ENCODE measurements around the gene CTNND1.
"Not testable (repeated sequence)": the region's sequence is repeated elsewhere in the genome, so short reads cannot be mapped to it uniquely, and the experiment has no call there.

CTNND1 gene, protein sequence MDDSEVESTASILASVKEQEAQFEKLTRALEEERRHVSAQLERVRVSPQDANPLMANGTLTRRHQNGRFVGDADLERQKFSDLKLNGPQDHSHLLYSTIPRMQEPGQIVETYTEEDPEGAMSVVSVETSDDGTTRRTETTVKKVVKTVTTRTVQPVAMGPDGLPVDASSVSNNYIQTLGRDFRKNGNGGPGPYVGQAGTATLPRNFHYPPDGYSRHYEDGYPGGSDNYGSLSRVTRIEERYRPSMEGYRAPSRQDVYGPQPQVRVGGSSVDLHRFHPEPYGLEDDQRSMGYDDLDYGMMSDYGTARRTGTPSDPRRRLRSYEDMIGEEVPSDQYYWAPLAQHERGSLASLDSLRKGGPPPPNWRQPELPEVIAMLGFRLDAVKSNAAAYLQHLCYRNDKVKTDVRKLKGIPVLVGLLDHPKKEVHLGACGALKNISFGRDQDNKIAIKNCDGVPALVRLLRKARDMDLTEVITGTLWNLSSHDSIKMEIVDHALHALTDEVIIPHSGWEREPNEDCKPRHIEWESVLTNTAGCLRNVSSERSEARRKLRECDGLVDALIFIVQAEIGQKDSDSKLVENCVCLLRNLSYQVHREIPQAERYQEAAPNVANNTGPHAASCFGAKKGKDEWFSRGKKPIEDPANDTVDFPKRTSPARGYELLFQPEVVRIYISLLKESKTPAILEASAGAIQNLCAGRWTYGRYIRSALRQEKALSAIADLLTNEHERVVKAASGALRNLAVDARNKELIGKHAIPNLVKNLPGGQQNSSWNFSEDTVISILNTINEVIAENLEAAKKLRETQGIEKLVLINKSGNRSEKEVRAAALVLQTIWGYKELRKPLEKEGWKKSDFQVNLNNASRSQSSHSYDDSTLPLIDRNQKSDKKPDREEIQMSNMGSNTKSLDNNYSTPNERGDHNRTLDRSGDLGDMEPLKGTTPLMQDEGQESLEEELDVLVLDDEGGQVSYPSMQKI

DNA sequence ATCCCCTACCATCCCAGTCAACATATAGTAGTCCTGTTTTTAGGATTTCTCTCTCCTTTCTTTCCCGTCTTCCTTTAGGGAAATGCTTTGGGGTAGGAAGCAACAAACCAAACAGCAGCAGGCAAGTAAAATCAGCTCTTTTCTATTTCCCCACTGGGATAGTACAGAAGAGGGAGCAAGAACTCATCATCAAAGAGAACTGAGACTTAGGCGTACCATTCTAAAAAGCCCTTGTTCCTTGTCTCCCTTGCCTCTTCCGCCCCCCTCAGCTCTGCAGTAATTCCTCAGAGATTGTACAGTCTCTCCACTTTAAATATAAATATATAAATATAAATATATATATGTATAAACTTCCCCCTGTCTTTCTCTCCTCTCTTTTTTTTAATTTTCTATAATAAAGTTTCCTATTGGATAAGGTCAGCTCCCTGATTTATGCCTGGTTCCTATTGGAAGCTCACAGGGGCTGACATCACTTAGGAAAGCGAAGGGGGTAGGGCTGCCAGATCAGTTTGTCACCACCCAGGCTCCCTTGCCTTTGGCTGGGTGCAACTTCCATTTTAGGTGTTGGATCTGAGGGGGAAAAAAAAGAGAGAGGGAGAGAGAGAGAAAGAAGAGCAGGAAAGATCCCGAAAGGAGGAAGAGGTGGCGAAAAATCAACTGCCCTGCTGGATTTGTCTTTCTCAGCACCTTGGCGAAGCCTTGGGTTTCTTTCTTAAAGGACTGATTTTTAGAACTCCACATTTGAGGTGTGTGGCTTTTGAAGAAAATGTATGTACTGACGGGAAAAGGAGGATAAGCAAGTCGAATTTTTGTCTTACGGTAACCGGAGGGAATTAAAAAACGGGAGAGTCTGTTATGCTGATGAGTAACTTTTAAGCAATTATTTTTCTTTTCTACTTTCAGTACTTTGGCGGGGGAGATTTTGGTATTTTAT is at the start of gene CTNND1:
CTNND1 (plus strand) TSS at position 502 of the 934 bp plus-strand sequence. CDS start 29,677 bp downstream, outside the sequence.
- DNase-seq = no peak

DNA sequence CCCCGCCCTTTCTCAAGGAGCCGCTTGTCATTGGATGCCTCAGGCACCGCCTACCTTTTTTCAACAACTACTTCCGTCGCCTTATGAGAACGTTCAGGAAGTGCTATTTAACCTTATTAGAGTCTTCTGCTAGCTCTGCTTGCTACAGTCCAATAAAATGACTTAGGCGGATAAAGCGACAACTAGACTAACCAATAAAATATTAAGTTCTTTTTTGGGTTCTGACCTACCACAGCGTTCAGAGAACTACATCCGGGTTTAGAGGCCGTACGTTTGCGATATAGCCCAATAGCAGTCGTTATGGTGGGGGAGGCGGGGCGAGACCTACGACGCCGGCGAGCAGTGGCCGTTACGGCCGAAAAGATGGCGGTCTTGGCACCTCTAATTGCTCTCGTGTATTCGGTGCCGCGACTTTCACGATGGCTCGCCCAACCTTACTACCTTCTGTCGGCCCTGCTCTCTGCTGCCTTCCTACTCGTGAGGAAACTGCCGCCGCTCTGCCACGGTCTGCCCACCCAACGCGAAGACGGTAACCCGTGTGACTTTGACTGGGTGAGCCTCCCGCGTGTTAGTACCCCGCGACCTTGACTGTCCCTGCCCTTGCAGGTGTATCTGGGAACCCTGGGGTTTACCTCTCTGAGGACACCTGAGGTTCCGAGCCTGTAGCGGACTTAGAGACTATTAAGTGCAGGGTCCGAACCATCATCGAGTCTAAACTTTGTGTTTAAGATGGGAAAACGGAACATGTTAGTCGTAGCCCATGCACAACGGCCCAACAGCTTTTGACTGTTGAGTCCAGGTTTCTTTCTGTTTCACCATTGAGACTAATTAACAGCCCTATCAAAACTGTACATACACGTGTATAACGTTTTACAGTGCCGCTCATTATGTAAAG is 49.1 kb upstream of the CTNND1 start, which contains the start of gene TMX2:
TMX2 (plus strand) TSS at position 338 of the 895 bp plus-strand sequence; CDS start at position 364, 26 bp downstream.
- peak; percentile 90 for DNase-seq

DNA sequence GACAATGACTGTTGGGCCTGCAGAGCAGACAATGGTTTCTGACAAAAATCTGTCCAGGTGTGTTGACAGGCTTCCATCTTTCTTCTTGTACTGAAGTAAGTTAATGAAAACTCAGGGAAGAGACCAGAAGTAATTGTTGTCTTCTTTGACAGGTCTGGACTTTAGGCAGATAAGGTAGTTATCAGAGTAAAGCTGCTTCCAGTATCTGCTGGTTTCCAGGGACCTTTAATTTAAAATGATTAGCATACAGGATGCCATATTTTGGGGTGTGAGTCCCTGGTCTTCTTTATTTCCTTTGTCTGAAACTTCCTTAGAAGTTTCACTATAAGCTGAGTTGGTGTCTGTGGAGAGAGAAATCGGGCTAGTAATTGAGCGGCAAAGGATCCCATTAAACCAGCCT is 47.8 kb upstream of the CTNND1 start:
- no peak for DNase-seq

DNA sequence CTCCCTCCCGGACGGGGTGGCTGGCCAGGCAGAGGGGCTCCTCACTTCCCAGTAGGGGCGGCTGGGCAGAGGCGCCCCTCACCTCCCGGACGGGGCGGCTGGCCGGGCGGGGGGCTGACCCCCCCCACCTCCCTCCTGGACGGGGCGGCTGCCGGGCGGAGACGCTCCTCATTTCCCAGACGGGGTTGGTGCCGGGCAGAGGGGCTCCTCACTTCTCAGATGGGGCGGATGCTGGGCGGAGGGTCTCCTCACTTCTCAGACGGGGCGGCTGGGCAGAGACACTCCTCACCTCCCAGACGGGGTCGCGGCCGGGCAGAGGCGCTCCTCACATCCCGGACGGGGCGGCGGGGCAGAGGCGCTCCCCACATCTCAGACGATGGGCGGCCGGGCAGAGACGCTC is 44.9 kb upstream of the CTNND1 start:
- not testable (repeated sequence) for DNase-seq

DNA sequence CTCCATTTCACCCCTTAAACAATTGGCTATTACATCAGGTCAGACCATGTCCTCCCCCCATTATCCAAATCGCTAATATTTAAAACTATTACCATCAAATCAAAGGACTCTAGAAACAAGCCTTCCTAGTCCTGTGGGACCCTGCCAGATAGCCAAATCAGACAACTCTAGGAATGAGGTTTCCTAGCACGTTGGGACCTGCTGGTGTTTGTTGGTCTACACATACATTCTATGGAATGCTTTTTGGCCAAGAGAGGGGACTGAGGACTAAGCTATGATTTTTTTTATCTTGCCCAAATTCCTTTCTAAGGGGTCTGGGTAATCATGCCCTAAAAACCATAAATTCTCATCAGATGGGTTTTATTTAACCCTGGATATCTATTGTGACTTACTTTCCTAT is 34.4 kb upstream of the CTNND1 start:
- no peak for DNase-seq

DNA sequence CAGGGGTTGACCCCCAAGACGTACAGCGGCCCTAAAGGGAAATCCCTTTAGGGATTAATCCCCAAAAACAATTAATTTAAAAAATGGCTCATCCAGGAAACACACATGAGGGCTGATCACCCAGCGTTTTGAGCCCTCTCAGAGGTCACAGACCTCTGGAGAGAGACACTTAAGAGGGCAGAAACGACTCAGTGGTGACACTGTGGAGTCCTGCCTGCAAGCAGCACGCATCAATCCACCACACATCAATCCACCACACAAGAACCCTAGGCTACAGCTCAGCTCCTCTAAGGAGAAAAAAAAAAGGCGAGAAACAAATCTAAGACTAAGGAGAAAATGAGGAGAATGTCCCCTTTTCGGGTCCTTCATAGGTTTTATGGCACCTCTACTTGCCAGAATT is 32.8 kb upstream of the CTNND1 start:
- no peak for DNase-seq

DNA sequence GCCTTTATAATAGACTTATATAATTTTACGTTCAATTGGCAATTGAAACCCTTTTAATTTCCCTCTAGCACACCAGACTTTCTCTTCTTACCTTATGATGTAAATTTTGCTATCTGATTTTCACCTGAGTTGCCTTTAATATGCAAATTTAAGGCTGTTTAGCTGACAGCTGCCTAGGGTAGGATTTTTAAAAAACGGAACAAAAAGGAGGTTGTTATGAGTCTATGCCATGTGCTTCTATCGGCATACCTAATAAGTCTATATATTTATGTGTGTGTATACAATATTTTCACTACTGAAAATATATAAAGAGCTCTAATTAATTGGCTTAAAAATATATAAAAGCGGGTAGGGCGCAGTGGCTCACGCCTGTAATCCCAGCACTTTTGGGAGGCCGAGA is 32.1 kb upstream of the CTNND1 start:
- no peak for DNase-seq

DNA sequence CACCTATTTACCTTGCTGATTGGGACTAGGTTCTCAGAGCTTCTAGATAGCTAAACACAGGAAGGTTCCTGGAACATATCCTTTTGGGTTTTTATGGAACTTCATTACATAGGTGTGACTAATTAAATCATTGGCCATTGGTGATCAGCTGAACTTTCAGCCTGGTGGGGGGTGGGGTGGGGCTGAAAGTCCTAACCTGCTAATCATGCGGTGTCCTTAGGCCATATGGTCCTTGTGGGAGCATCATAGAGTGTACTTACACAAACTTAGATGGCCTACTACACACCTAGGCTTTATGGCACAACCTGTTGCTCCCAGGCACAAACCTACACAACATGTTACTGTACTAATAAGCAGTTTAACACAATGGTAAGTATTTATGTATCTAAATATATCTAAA is 28.9 kb upstream of the CTNND1 start:
- no peak for DNase-seq

DNA sequence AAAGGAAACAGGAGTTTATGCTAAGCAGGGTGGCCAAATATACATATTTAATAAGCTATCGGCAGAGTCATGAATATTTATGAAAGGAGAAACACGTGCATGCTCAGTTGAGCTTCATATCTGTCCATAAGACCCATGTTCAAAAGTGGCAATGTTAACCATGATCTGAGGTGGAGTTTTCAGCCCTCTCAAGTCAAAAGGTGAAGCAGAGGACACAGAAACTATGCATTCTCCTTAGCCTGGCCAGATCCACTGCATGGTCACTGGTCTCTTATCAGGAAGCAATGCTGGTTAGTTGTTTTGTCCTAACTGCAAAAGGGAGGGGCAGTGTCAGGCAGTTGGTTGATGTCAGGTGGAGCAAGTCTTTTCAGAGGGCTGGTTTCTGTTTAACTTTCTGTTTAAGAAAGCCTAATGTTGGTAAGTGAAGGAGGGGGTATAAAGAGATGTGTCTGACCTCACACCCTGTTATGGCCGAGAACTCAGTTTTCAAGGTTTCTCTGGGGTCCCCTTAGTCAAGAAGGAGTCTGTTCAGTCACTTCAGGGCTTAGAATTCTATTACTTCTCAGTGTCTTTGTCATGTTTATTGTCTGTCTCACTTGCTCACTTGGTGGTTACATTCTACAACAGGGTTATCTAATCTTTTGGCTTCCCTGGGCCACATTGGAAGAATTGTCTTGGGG is 25.8 kb upstream of the CTNND1 start:
- no peak for DNase-seq

DNA sequence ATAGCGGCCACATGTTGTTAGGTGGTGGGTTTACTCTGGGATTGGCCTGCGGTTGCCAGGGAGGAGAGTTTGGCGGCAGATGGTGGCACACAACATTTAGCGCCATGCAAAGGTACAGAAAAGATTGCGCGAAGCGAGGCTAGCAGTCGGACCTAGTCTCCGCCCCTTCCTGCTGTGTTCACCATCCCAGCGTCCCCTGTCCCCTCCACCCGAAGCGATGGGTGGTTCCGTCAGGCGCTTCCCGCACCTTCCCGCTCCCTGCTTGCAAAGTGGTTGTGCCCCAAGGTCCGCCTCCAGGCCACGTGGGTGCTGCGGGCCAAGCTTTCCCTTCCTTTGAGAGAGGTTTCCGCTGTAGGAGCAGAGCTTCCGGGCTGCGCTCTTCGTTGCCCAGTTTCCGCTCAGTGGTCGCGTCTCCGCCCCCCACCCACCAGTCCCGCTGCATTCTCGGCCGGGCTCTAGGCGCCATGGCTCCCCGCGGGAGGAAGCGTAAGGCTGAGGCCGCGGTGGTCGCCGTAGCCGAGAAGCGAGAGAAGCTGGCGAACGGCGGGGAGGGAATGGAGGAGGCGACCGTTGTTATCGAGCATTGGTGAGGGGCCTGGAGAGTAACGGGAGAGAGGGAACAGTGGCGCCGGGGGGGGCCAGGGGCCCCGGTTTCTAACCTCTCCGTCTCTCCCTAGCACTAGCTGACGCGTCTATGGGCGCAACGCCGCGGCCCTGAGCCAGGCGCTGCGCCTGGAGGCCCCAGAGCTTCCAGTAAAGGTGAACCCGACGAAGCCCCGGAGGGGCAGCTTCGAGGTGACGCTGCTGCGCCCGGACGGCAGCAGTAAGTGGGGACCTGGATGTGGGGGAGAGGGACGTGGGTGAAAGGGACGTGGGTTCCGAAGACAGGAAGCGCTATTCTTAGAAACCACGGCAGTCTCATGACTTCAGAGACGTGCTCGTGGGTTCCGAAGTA is 20.2 kb upstream of the CTNND1 start, which contains the start of gene SELENOH:
SELENOH (plus strand) TSS at position 360 of the 955 bp plus-strand sequence; CDS start at position 465, 105 bp downstream.
- peak; percentile 91 for DNase-seq

DNA sequence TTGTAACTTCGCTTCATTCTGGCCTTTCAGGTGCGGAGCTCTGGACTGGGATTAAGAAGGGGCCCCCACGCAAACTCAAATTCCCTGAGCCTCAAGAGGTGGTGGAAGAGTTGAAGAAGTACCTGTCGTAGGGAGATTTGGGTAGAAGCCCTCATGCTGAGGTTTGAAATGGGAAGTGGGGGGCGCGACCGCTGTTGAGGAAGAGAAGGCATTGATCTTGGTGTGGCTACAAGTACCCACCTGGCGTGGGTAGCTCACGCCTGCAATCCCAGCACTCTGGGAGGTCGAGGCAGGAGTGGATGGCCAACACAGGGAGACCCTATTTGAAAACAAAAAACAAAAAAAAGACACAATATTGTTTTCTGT is 19.5 kb upstream of the CTNND1 start:
- no peak for DNase-seq

DNA sequence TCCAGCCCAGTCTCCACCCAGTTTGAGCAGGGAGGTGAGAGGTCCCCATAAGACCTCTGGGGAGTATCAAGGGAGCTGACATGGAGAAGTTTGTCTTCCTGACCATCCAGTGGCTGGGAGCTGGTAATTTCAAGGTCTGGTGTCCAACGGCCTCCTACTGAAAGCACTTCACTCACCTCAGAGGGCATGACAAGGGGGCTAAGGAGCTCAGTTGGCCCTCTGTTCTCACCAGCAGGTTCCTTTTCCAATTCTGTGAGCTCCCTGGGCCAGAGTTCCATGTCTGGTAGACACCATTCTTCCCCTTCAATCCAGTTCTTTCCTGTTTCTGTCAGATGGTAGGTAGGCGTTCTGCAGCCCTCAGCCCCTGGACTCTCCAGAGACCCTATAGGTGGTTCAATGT is 17.2 kb upstream of the CTNND1 start:
- no peak for DNase-seq

DNA sequence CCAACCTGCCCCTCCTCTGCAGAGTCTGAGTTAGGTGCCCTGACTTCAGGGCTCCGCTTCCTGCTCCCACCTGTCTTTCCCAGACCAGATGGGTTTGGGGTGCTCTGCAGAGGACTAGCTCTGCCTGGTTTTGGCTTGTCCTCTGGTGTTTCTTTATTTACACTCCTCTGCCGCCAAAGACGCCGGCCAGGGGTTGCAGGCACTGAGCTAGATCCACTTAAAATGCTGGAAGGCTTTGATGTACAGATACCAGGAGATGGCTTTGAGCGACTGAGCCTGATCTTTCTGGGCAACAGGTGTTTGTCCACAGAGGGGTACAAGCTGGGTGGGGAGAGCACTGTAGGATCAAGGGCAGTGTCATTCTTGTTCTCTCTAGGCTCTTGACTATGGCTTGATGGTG is 16.4 kb upstream of the CTNND1 start:
- no peak for DNase-seq

DNA sequence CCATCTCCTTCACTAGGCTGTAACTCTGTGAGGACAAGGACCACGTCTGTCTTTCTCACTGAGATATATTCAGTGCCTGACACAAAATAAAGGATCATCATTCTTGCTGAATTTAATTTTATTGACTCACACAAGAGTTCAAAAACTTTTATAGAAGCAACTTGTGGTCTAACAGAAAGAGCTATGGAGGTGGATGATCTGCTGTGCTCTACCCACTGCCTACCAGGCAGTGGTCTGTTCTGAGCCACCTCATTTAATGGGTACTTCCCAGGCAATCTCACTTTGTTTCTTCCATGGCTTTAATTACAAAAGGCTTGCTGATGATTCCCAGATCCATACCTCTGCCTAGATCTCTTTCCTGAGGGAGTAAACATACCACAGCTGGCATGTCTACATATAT is 14.7 kb upstream of the CTNND1 start:
- DNase-seq = no peak

DNA sequence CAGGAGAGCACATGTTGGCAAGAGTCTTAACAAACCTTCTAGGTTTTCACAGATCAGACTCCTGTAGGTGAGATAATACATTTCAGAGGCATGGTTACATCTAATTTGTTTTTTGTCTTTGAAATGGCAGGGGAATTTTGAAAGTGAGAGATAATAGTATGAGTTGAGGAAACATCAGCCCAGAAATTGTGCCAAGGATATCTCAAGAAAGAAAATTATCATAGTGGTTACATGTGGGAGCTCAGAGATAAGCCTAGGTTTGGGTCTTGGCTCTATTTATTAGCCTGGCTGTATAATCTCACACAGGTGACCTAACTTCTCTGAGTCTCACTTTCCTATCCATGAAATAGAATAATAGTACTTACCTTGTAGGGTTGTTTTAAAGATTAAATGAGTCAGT is 10.4 kb upstream of the CTNND1 start:
- no peak for DNase-seq

DNA sequence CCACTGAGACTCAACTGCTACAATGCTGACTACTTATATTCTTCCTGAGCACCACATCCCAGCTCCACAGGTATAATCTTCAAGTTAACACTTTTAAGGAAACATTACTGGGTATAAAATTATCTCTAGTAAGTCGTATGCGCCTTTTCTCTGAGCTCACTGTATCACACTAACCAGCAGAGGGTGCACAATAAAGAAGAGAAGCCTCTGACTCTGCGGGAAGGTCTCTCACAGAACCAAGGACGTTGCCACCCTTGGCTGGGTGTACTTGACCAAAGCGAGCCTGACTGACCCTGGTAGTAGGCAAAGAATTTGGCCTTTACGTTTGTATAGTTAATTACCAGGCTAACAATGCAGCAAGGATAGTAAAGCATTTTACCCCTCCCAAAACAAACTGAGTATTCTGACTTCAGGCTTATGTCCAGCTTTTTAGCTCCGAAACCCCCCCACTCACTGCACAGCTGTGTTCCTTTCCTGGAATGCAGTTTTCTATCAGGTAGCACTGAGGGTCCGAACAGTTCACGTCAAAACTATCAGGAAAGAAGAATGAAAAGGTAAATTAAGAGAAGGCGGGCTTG is 9.8 kb upstream of the CTNND1 start, which contains the start of gene BTBD18:
BTBD18 (minus strand) TSS at position 144 of the 578 bp plus-strand sequence. CDS start 631 bp downstream, outside the sequence.
- DNase-seq = peak; percentile 23

DNA sequence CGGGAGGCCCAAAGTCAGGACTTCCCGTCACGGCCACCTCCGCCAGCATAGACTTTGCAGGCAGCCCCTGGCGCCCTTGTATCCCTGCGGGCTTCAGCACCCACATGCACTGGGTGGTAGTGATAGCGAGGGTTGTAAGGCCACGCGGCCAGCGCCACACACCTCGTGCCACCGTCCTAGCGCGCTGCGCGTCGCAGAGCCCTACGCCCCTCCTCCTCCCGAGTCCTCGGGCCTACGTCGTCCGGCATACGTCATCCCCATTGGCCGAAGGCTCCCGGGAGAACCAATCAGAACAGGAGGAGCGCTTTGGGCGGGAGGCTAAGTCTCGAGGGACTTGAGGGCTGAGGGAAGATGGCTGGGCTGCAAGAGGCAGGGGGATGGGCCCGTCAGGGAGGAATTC is 8.6 kb upstream of the CTNND1 start:
- DNase-seq = no peak

DNA sequence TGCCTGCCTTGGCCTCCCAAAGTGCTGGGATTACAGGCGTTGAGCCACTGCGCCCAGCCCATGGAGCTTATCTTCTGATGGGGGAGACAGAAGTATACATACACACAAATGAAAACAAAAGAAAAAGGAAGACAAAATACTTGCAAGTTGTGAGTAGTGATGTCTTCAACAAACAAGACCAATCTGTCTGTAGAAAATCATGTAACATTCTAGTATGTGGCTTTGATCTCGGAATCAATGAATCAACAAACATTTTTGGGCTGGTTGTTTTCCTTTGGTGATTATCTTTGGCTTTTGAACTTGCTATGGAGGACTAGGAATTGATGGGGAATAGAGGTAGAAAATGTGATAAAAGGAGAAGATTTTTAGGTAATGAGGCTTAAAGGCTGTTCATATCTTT is 3.4 kb upstream of the CTNND1 start:
- DNase-seq = no peak
